Muscle layer of colon (tissue), 2 donors: Measurements from ENCODE around the gene C1RL.

Experiments used
- H3K27ac ChIP-seq: one replicate; pipeline ENCODE4 v1.7.0; 2013; ENCODE audit warnings: low read depth, mild to moderate bottlenecking, low read length, moderate library complexity
- H3K27me3 ChIP-seq, 2 donors: one replicate each; pipeline ENCODE4 v1.7.0; 2013; ENCODE audit warnings: low read length in 2 of 2, mild to moderate bottlenecking in 2 of 2; ENCODE audit not compliant: insufficient read depth in 2 of 2, control insufficient read depth in 1 of 2
- H3K36me3 ChIP-seq: one replicate; pipeline ENCODE4 v1.7.0; 2013; ENCODE audit warnings: mild to moderate bottlenecking, low read length; ENCODE audit not compliant: insufficient read depth
- H3K4me1 ChIP-seq: one replicate; pipeline ENCODE4 v1.7.0; 2013; ENCODE audit warnings: mild to moderate bottlenecking, low read length; ENCODE audit not compliant: insufficient read depth
- H3K4me3 ChIP-seq, 2 donors: one replicate each; pipeline ENCODE4 v1.7.0; 2013; ENCODE audit warnings: low read length in 2 of 2, low read depth in 1 of 2, mild to moderate bottlenecking in 1 of 2, moderate library complexity in 1 of 2
- H3K9ac ChIP-seq: one replicate; pipeline ENCODE4 v1.7.0; 2013; ENCODE audit warnings: low read length
- H3K9me3 ChIP-seq: one replicate; pipeline ENCODE4 v1.7.0; 2013; ENCODE audit warnings: mild to moderate bottlenecking, low read length
- donor health status: abdominal sarcoma.
- donor health status: Adenocarcinoma of cecum.

The C1RL gene

DNA sequence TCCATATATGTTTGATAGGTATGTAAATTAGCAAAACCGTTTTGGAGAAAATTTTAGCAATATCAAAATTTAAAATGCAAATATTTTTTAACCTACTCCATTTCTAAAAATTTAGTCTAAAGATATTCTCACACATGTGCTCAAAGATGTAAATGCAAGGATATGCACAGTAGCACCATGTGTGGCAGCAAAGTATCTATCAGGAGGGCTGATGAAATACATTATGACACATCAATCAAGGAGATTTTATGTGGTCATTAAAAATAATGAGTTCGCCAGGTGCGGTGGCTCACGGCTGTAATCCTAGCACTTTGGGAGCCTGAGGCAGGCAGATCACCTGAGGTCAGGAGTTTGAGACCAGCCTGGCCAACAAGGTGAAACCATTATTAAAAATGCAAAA is 8.8 kb downstream of the C1RL start:
- H3K27ac ChIP-seq, result no peak overlapping the region
- H3K27me3 ChIP-seq, result no peaks in the 10 kb centered on the region
- H3K4me1 ChIP-seq, result no peaks in the 10 kb centered on the region
- H3K4me3 ChIP-seq, result no peak overlapping the region
- H3K9me3 ChIP-seq, result no peaks in the 10 kb centered on the region
- H3K36me3 ChIP-seq, result peaks cover 20% of the 10 kb centered on the region
- no peak overlapping the region for H3K9ac ChIP-seq

DNA sequence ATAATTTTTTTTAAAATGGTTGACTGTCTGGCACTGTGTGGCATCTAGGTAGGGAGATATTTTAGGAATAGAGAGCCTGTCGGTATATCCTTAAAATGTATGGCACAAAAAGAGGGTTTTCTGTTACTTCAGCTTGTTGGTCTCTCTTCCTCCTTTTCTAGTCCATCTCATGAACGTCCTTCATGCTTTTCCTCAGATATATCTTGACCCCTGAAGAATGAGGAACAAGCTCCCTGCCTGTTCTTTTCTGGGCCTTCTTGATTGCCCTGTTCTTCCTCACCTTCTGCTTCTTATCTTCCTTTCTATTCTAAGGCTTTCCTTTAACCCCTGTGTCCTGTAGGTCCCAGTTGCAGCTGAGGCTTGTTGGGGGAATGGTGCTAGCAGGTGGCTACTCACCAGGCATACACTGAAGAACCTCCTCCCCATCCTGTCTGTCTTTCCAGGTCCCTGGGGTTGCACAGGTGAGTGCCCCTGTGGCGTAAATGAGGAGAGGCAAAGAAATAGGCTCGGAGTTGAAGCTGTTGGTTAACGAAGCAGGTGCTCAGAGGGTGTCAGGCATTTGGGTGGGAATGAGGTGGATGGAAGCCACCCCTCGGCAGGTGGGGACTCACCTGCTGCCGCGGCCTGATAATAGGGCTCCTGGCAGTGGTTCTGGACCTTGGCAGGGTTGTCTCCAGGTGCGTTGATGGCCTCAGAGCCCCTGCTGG is 9.6 kb downstream of the C1RL start:
- Histone ChIP-seq H3K27me3 (no peaks in the 10 kb centered on the region), H3K9ac (no peak overlapping the region), H3K4me3 (no peak overlapping the region), H3K27ac (no peak overlapping the region), H3K36me3 (peaks cover 18% of the 10 kb centered on the region), H3K4me1 (no peaks in the 10 kb centered on the region), H3K9me3 (no peaks in the 10 kb centered on the region)

- no peaks in the 10 kb centered on the region for H3K27me3 ChIP-seq
- no peaks in the 10 kb centered on the region for H3K9me3 ChIP-seq
- H3K9ac ChIP-seq, result no peak overlapping the region
- peaks cover 6% of the 10 kb centered on the region for H3K4me1 ChIP-seq
- H3K27ac ChIP-seq, result no peak overlapping the region
- no peak overlapping the region for H3K4me3 ChIP-seq
- H3K36me3 ChIP-seq, result peaks cover 6% of the 10 kb centered on the region
Measured at GRCh38 chr12:7096979-7097378, 12.0 kb downstream of the C1RL start.

DNA sequence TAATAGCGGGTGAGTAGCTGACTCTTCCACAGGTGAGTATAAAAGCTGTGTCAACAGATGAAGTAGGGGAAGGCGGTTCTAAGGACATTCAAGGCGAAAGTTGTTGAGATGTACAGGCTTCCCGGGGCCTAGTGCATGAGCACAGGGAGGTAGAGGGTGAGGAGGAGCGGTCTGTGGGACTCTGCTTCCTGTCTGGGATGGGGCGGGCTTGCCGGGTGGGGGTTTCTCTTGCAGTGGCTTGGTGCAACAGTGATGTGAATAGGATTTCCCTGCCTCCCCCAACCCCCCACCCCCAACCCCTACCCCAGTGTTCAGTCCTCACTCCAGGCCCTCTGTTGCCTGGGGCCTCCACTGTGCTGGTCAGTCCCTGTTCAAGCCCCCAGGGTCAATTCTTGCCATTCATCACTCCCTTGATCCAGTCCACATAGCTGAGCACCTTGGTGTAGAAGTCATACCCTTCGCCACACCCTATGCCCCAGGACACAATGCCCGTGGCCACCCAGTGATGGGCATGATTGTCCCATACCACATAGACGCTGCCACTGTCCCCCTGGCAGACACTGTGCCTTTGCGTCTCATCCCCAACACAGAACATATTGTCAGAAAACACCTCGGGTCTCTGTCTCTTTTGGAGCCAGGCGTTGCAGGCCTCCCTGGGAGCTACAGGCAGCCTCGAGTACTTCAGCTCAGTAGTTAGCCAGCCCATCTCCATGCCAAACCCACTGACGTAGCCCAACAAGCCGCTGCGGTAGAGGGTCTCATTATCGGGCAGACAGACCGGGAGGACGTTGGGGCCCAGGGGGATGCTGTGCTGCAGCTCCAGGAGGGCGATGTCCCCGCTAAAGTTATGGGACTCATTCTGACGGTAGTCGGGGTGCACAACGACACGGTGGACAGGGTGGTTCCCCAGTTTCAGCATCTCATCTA is 12.7 kb downstream of the C1RL start:
- no peaks in the 10 kb centered on the region for H3K9me3 ChIP-seq
- H3K27me3 ChIP-seq, result no peaks in the 10 kb centered on the region
- no peak overlapping the region for H3K9ac ChIP-seq
- H3K36me3 ChIP-seq, result peaks cover 6% of the 10 kb centered on the region
- H3K4me1 ChIP-seq, result peaks cover 11% of the 10 kb centered on the region
- H3K27ac ChIP-seq, result no peak overlapping the region
- H3K4me3 ChIP-seq, result no peak overlapping the region

GRCh38 chr12:7093892-7094291 is 15.1 kb downstream of the C1RL start:
- Histone ChIP-seq H3K4me1 (peaks cover 25% of the 10 kb centered on the region), H3K27ac (no peak overlapping the region), H3K9me3 (no peaks in the 10 kb centered on the region), H3K27me3 (no peaks in the 10 kb centered on the region), H3K36me3 (peaks cover 15% of the 10 kb centered on the region), H3K4me3 (no peak overlapping the region), H3K9ac (no peak overlapping the region)

DNA sequence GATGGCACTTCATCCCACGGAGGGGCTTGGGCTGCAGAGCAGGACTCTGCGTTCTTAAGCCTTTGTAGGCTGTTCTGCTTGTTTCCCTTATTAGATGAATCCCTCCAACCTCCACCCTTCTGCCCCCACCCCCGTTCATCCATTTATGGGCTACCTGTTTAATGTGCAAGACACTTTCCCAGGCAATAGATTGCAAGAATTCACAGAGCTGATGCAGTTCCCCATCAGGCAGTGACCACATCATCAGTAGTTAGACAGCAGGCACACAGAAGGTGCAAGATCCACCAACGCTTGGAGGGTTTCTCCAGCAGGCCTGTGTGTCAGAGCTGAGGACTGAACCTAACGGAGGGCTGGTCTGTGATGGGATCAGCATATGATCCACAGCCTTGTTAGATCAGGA is 15.5 kb downstream of the C1RL start:
- no peak overlapping the region for H3K4me3 ChIP-seq
- H3K27me3 ChIP-seq, result no peaks in the 10 kb centered on the region
- no peak overlapping the region for H3K9ac ChIP-seq
- H3K9me3 ChIP-seq, result no peaks in the 10 kb centered on the region
- no peak overlapping the region for H3K27ac ChIP-seq
- H3K36me3 ChIP-seq, result peaks cover 19% of the 10 kb centered on the region
- peaks cover 25% of the 10 kb centered on the region for H3K4me1 ChIP-seq

- Histone ChIP-seq H3K4me3 (peak overlapping the region in 1 of 2 donors; percentile 75), H3K9me3 (no peaks in the 10 kb centered on the region), H3K36me3 (peaks cover 24% of the 10 kb centered on the region), H3K27ac (peak overlapping the region; percentile 98), H3K4me1 (peaks cover 25% of the 10 kb centered on the region), H3K9ac (peak overlapping the region; percentile 30), H3K27me3 (no peaks in the 10 kb centered on the region)
Measured at GRCh38 chr12:7092986-7093460, 16.0 kb downstream of the C1RL start.

DNA sequence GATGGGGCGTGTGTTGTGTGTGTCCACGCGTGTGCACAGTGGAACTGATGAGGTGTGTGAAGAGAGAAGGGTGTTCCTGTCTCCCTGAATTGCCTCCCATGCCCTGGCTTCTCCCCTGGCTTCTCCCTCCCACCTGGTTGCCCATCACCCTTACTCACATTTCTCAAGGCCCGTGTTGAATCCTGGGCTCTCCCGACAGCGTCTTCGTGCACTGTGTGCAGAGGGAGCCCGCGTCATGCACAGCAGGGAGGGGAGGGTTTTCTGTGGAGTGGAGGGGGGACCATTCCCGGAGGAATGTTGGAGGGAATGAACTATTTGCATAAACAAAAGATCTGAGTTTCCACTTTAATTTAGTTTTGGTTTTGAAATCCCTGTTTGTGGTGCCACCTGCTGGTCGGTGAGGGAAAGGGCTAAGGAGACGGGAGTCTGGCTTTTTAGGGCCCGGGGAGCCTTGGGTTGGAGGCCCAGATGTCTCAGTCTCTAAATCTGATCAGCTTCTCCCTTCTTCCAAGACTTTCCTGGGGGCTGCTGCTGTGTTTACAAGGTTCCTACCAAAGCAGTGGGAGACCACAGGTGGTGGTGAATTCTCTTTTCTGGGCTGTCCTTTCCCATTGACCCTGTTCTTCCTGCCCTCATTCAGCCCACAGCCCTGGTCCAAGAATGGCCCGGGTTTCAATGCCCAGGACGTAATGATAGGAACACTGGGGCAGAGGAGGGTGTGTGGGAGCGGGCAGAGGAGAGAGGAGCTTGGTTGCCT is 16.6 kb downstream of the C1RL start, which contains the start of gene C1R:
TSS of gene C1R (minus strand) at position 217 of the 757 bp plus-strand sequence. CDS start at position 160, 57 bp downstream.
- peaks cover 25% of the 10 kb centered on the region for H3K4me1 ChIP-seq
- peak within 1 kb of the TSS; percentile 30 for H3K9ac ChIP-seq
- H3K36me3 ChIP-seq, result peaks cover 30% of the 10 kb centered on the region
- H3K27ac ChIP-seq, result peak within 1 kb of the TSS; percentile 98
- peak within 1 kb of the TSS; percentile 62 to 75 for H3K4me3 ChIP-seq
- H3K9me3 ChIP-seq, result no peaks in the 10 kb centered on the region
- H3K27me3 ChIP-seq, result no peaks in the 10 kb centered on the region

- Histone ChIP-seq H3K4me1 (peaks cover 25% of the 10 kb centered on the region), H3K4me3 (peak overlapping the region; percentile 62 to 75), H3K27ac (peak overlapping the region; percentile 98), H3K9me3 (no peaks in the 10 kb centered on the region), H3K36me3 (peaks cover 32% of the 10 kb centered on the region), H3K27me3 (no peaks in the 10 kb centered on the region), H3K9ac (peak overlapping the region; percentile 30)
Measured at GRCh38 chr12:7091660-7092228, 17.3 kb downstream of the C1RL start.

DNA sequence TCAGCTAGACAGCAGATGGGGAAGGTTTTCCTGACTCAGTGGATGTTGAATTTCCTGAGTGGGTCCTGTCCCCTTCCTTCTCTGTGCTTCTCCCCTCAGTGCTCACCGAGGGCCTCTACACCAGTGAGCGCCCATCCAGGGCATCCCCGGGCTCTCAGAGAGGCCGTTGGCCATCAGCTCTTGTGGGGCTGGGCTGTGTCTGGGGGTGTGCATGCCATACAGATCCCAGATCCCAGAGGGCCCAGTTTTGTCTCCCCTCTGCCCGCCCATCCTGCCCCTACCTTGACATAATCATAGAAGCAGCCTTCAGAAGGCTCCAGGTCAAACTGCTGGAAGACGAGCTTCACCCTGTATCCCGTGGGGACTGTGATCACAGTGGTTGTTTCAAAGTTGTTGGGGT is 17.8 kb downstream of the C1RL start:
- Histone ChIP-seq H3K36me3 (peaks cover 38% of the 10 kb centered on the region), H3K4me1 (peaks cover 25% of the 10 kb centered on the region), H3K9ac (peak overlapping the region; percentile 30), H3K4me3 (peak overlapping the region; percentile 62 to 75), H3K9me3 (no peaks in the 10 kb centered on the region), H3K27ac (peak overlapping the region; percentile 98), H3K27me3 (no peaks in the 10 kb centered on the region)
